PC-9 (cell line): ENCODE data around the gene RGS11. TPM values are rescaled to one million over a fixed set of nuclear protein-coding genes. Genes with fewer than 3 reads are reported as not detected.

Experiments
- BruUV-seq: library from RNA; stranded (reverse); fragments of 400-500 nt; replicated peaks from 2 replicates; lab custom pipeline; 2021; lab: Mats Ljungman, UMichigan
- CTCF ChIA-PET: fragments of 300-600 bp; sonication (Branson Sonifier 250); formaldehyde crosslinking; loops from one replicate; lab custom pipeline; 2022; ENCODE audit warnings: antibody characterized with exemption; lab: Charles Lee
- POLR2A ChIA-PET: fragments of 300-600 bp; sonication (Branson Sonifier 250); formaldehyde crosslinking; loops from one replicate; lab custom pipeline; 2022; ENCODE audit warnings: antibody characterized with exemption; ENCODE audit not compliant: unreplicated experiment; lab: Charles Lee
- DNase-seq, 2 experiments: peaks; one replicate each; pipeline versions ENCODE4 v3.0.0 to v3.0.0-alpha.2; 2015 to 2022; ENCODE audit warnings: mixed read lengths in 1 of 2
- H2AFZ ChIP-seq: fragments of 200-600 bp; sonication (generic); 2 replicates; pipeline ENCODE4 v1.8.1; 2017; ENCODE audit warnings: antibody characterized with exemption
- H3F3A ChIP-seq: fragments of 200-600 bp; sonication (generic); 2 replicates; pipeline ENCODE4 v1.8.1; 2017; ENCODE audit warnings: antibody characterized with exemption, mild to moderate bottlenecking, low read depth; ENCODE audit not compliant: insufficient read depth
- H3K27ac ChIP-seq: fragments of 200-600 bp; sonication (generic); 2 replicates; pipeline ENCODE4 v1.6.1; 2016; ENCODE audit warnings: mixed run types
- H3K27me3 ChIP-seq: fragments of 200-600 bp; sonication (generic); 2 replicates; pipeline ENCODE4 v1.6.1; 2016; ENCODE audit warnings: low read depth, mixed run types; ENCODE audit not compliant: insufficient read depth
- H3K36me3 ChIP-seq: fragments of 200-600 bp; sonication (generic); 2 replicates; pipeline ENCODE4 v1.6.1; 2016; ENCODE audit warnings: low read depth, mixed run types
- H3K4me1 ChIP-seq: fragments of 200-600 bp; sonication (generic); replicated peaks from 2 replicates; pipeline ENCODE4 v1.6.1; 2016; ENCODE audit warnings: mixed run types; ENCODE audit not compliant: insufficient read depth
- H3K4me2 ChIP-seq: fragments of 200-600 bp; sonication (generic); 2 replicates; pipeline ENCODE4 v1.6.1; 2017; ENCODE audit warnings: mixed run types
- H3K4me3 ChIP-seq: fragments of 200-600 bp; sonication (generic); 2 replicates; pipeline ENCODE4 v1.6.1; 2016; ENCODE audit warnings: mixed run types
- H3K79me2 ChIP-seq: fragments of 200-600 bp; sonication (generic); 2 replicates; pipeline ENCODE4 v1.6.1; 2017; ENCODE audit warnings: low read depth, mixed run types
- H3K9me2 ChIP-seq: fragments of 200-600 bp; sonication (generic); 2 replicates; pipeline ENCODE4 v1.8.1; 2017; ENCODE audit warnings: mild to moderate bottlenecking; ENCODE audit not compliant: insufficient read depth
- H3K9me3 ChIP-seq: fragments of 200-600 bp; sonication (generic); 2 replicates; pipeline ENCODE4 v1.8.1; 2016; ENCODE audit warnings: low read depth; ENCODE audit not compliant: insufficient read depth
- H4K20me1 ChIP-seq: fragments of 200-600 bp; sonication (generic); 2 replicates; pipeline ENCODE4 v1.8.1; 2017; ENCODE audit not compliant: insufficient read depth
- EZH2 ChIP-seq: fragments of 200-600 bp; sonication (generic); IDR thresholded peaks from 2 replicates; pipeline ENCODE4 v1.8.0; 2017; ENCODE audit warnings: antibody characterized with exemption, low read depth
- intact Hi-C: fragments of 100-400 bp; cut with micrococcal nuclease; formaldehyde crosslinking; loops from one replicate; pipeline ENCODE4 v1.10.0; 2022; ENCODE audit not compliant: unreplicated experiment
- total RNA-seq: library from RNA; stranded (reverse); gene quantifications from 2 replicates; pipeline ENCODE4 v1.2.3, GENCODE V29; 2021
- TF ChIP-seq, protein P1 (sequence below): fragments of 200-600 bp; sonication (generic); conservative IDR thresholded peaks from 2 replicates; pipeline ENCODE4 v1.6.1; 2017; ENCODE audit warnings: mixed run types, antibody characterized with exemption, mild to moderate bottlenecking, moderate library complexity

RGS11 gene
- total RNA-seq, 1 experiment from 2014 or later, result not detected

DNA sequence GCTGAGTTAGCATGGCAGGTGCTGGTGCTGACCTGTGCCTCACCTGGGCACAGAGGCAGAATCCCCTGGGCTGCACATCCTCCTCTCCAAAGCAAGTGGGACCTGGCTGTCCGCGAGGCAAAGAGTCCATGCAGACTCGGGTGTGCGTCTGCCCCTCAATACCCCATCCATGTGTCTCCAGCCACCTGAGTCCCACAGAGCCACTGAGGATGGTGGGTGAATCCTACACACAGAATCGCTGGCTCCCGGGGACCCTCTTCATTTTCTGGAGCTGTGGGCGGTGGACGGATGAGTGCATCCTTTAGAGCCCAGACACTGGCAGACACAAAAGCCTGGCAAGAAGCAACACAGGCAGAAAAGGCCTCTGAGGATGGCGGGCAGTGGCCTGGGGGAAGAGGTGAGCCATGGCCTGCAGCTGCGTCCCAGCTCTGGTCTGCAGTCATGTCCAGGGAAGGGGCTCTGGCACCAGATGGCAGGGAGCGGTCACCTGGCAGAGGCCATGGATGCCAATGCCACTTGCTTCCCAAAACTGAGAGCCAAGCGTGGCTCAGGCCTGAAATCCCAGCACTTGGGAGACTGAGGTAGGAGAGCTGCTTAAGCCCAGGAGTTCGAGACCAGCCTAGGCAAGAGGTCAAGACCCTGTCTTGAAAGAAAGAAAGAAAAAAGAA lies 46.9 kb upstream of the RGS11 start:
- POLR2A ChIA-PET, result no interaction called here
- intact Hi-C loops, result no loop called here

GRCh38 chr16:321532-321931 lies 45.8 kb upstream of the RGS11 start:
- Histone ChIP-seq H3K4me2 (no peak overlapping the region), H4K20me1 (peaks cover 66% of the 10 kb centered on the region), H3K79me2 (peaks cover 71% of the 10 kb centered on the region), H3K36me3 (no peaks in the 10 kb centered on the region), H3K27ac (no peak overlapping the region), H3K4me3 (no peak overlapping the region), H2AFZ (no peak overlapping the region), H3K9me3 (no peaks in the 10 kb centered on the region), H3K9me2 (no peaks in the 10 kb centered on the region), H3F3A (peaks cover 22% of the 10 kb centered on the region; the same call in 1 of the 2 replicates), H3K4me1 (peaks cover 13% of the 10 kb centered on the region), H3K27me3 (no peaks in the 10 kb centered on the region)
- no peak for DNase-seq
- intact Hi-C loops, result no loop called here
- ChIA-PET CTCF (no interaction called here), POLR2A (no interaction called here)
- TF ChIP-seq, protein P1, sequence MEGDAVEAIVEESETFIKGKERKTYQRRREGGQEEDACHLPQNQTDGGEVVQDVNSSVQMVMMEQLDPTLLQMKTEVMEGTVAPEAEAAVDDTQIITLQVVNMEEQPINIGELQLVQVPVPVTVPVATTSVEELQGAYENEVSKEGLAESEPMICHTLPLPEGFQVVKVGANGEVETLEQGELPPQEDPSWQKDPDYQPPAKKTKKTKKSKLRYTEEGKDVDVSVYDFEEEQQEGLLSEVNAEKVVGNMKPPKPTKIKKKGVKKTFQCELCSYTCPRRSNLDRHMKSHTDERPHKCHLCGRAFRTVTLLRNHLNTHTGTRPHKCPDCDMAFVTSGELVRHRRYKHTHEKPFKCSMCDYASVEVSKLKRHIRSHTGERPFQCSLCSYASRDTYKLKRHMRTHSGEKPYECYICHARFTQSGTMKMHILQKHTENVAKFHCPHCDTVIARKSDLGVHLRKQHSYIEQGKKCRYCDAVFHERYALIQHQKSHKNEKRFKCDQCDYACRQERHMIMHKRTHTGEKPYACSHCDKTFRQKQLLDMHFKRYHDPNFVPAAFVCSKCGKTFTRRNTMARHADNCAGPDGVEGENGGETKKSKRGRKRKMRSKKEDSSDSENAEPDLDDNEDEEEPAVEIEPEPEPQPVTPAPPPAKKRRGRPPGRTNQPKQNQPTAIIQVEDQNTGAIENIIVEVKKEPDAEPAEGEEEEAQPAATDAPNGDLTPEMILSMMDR, result no peak
- no peak for TF ChIP-seq EZH2
- BruUV-seq, result no TSS peak

More for the DNA sequence above, 46.9 kb upstream of the RGS11 start:
- Histone ChIP-seq H3K4me3 (no peak overlapping the region), H3K27ac (no peak overlapping the region), H4K20me1 (peaks cover 62% of the 10 kb centered on the region), H3K9me2 (no peaks in the 10 kb centered on the region), H2AFZ (no peak overlapping the region), H3K4me2 (no peak overlapping the region), H3F3A (peaks cover 27% of the 10 kb centered on the region; the same call in 1 of the 2 replicates), H3K79me2 (peaks cover 62% of the 10 kb centered on the region), H3K9me3 (no peaks in the 10 kb centered on the region), H3K27me3 (no peaks in the 10 kb centered on the region), H3K36me3 (no peaks in the 10 kb centered on the region), H3K4me1 (peaks cover 9% of the 10 kb centered on the region)
- CTCF ChIA-PET, result interaction anchor here (0.6 kb wide), 1 partner anchor 226 kb away, joined by 4 read pairs; no protein-coding TSS in a partner anchor
- no peak for DNase-seq
- TF ChIP-seq EZH2, result no peak
- TF ChIP-seq, protein P1, result no peak
- no TSS peak for BruUV-seq

- no TSS peak for BruUV-seq
- CTCF ChIA-PET, result no interaction called here
- Histone ChIP-seq H3F3A (peaks cover 13% of the 10 kb centered on the region; the same call in 1 of the 2 replicates), H3K27me3 (no peaks in the 10 kb centered on the region), H3K79me2 (peaks cover 63% of the 10 kb centered on the region), H2AFZ (no peak overlapping the region), H3K36me3 (no peaks in the 10 kb centered on the region), H3K4me1 (peaks cover 13% of the 10 kb centered on the region), H3K27ac (no peak overlapping the region), H3K9me3 (no peaks in the 10 kb centered on the region), H4K20me1 (peaks cover 71% of the 10 kb centered on the region), H3K4me2 (no peak overlapping the region), H3K9me2 (no peaks in the 10 kb centered on the region), H3K4me3 (no peak overlapping the region)
- intact Hi-C loops, result no loop called here
- POLR2A ChIA-PET, result no interaction called here
- no peak for DNase-seq
- TF ChIP-seq EZH2, result no peak
- TF ChIP-seq, protein P1, result no peak
Observed at GRCh38 chr16:320206-320605, 44.5 kb upstream of the RGS11 start.
